Fibroblast of upper back skin (primary cell): ENCODE measurements around the gene VSTM4.

Source experiments
- DNase-seq: peaks from one replicate; pipeline ENCODE4 v3.0.0-alpha.2; 2013

Gene VSTM4

GRCh38 chr10:49141541-49142332, 26.4 kb upstream of the VSTM4 start:
- no peak for DNase-seq

- peak; percentile 72 for DNase-seq
Observed at GRCh38 chr10:49140304-49141177, 25.2 kb upstream of the VSTM4 start.

GRCh38 chr10:49139846-49140195, 24.5 kb upstream of the VSTM4 start:
- peak; percentile 97 for DNase-seq

DNA sequence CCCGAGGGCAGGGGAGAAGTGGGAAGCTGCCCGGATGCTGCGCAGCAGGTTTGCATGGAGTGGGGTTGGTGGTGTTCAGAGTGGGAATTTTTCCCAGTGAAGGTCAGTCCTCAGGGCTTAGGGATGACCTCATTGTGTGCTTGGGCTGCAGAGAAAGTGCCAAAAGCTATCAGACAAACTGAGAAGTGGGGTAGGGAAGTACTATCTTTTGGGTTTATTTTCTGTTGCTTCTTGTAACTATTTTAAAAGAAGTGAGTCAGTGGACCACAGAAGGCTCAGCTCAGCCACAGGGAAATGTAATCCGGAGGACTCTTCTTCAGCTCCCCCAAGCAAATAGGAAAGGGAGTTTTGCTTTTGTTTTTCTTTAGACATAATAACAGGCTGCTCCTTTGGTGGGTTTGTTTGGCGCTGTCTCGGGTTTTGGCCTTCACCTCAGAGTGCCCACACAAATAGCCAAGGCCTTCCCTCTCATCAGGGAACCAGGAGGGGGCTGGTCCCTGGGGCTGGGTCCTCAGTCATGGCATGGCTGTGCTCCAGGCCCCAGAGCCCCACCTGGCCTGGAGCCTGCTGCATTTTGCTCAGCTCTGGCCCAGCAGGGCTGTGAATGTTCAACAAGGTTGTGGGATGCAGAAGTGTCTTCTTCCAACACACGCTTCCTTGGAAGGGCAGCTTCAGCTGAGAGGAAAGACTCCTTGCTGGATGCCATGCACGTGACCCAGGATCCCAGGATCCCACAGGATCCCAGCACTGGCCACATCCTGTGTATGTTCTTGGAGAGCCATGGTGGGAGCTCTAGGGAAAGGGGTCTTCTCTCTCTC, 23.9 kb upstream of the VSTM4 start:
- DNase-seq, result peak; percentile 91

- peak; percentile 96 for DNase-seq
Observed at GRCh38 chr10:49138361-49138891, 23.1 kb upstream of the VSTM4 start.

- DNase-seq, result no peak
Observed at GRCh38 chr10:49136525-49136924, 21.2 kb upstream of the VSTM4 start.

GRCh38 chr10:49135575-49136313, 20.4 kb upstream of the VSTM4 start:
- no peak for DNase-seq

DNA sequence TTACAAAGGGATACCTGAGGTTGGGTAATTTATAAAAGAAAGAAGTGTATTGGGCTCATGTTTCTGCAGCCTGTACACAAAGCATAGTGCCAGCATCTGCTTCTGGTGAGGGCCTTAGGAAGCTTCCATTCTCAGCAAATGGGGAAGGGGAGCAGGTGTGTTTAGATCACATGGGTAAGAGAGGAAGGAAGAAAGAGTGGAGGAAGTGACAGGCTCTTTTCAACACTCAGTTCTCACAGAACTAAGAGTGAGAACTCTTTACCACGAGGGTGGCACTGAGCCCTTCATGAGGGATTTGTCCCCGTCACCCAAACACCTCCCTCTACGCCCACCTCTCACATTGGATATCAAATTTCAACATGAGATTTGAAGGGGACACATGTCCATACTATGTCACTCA, 19.0 kb upstream of the VSTM4 start:
- no peak for DNase-seq

DNA sequence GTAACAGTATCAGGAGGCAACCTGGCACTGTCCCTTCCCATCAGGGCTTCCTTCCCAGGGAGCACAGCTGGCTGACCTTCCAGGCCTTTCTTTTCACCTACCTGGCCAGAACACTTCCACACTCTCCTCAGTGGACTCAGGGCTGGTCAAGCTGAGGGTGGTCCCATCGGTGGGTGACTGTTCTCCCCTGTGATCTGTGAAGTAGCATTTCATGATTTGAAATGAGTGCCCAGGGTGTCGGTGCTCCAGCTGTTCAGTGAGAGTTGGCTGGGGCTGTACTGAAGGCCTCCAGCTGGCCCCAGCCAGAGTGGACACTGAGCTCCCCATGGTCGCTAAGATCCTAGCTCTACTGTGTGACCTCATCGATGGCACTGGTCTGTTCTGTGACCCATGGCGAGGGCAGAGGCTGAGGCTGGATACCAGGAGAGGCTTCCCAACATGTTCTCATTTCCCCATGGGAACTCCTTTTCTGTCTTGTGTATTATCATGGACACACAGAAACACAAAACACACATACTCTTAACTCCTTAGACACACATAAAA, 18.5 kb upstream of the VSTM4 start, which contains the start of gene FAM170B:
TSS of gene FAM170B (minus strand) at position 316 of the 543 bp plus-strand sequence. CDS start at position 213, 103 bp downstream.
- DNase-seq, result no peak

GRCh38 chr10:49132362-49132737, 17.0 kb upstream of the VSTM4 start:
- DNase-seq, result no peak

GRCh38 chr10:49131507-49132361, 16.4 kb upstream of the VSTM4 start:
- DNase-seq, result no peak

DNA sequence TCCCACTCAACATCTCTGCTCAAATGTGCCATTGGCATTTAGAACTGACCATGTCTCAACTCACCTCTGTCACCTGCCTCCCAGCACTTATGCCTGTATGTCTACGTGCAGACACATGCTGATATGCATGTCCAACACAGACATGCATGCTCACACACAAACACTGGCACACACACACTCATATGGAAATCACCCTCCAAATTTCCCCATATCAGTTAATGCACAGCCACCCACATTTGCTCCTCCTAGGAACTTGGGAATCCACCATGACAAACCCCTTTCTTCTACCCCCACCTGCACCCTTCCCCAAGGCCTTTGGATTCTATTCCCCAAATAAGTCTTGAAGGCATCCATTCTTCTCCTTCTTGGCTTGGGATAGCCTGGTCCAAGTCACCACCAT, 14.1 kb upstream of the VSTM4 start:
- DNase-seq, result no peak

DNA sequence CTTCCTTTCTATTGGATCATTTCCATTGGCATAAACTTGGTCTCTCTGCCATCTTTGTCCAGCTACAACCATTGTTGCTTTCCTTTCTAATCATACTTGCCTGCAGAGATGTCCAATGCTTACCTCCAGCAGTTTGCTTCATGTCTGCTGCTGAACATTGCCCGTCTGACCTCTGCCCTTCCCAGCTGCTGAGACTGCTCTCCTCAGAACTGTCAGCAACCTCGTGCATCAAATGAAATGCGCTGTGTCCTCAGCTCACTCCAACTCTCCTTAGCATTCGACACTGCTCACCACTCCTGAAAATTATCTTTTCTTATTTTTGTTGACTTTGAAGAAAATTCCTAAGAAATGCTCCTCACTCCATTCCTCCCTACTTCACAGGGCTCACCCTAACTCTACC, 13.5 kb upstream of the VSTM4 start:
- DNase-seq, result no peak

GRCh38 chr10:49123981-49124950, 8.9 kb upstream of the VSTM4 start:
- no peak for DNase-seq

DNA sequence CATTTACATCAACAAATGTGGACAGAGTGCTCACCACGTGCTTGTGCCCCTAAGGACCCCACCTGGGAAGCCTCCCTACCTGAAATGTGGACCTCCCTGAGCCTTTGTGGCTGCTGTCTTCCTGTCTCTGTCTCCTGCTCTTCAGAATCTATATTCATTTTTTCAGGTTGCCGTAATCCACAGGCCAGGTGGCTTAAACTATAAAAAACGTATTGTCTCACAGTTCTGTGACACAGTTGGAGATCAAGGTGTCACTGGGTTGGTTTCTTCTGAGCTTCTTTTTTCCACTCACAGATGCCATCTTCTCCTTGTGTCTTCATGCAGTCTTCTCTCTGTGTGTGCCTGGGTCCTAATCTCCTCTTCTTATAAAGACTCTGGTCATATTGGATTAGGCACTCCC, 5.6 kb upstream of the VSTM4 start:
- no peak for DNase-seq

- peak; percentile 54 for DNase-seq
Observed at GRCh38 chr10:49119746-49120145, 4.4 kb upstream of the VSTM4 start.

DNA sequence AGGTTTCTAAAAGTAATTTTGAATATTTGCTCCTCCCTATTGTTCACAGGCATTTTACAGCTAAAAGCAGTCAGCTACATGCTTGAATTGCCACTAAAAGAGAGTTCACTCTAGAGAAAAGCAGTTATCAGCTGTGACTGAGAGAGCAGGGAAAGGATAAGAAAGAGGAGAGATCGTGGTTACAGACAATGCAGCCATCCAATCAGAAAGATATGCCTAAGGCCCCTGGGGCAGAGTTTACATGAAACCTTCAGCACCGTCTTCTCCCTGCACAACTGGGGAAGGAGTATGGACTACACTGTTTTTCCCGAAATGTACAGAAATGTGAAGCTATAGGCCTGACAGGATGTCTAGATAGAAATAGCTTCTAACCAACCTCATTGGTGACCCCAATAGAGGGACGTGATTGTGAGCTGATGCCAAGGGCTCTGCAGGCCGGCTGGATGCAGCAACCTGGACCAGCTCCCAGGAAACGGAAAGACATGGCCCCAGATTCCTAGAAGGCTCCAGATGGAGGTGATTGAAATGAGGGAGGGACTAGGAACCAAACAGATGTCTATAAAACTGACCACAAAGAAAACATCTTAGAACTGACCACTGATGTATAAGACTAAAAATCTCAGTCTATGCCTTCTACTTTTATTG, 3.2 kb upstream of the VSTM4 start:
- peak; percentile 28 for DNase-seq

- no peak for DNase-seq
Observed at GRCh38 chr10:49117376-49118070, 2.2 kb upstream of the VSTM4 start.
